Gastrocnemius medialis (tissue), 4 donors: ENCODE data around the gene ATP5PF. TPM values are rescaled to one million over a fixed set of nuclear protein-coding genes. Genes with fewer than 3 reads are reported as not detected.

ENCODE experiments used
- ATAC-seq, 2 donors: fragments of 150-250 bp; one replicate each; pipeline ENCODE4 v1.9.1; 2016
- DNase-seq, 2 donors: peaks; one replicate each; pipeline ENCODE4 v3.0.0-alpha.2; 2019
- H3K27ac ChIP-seq, 4 donors: fragments of 200-600 bp; sonication (generic); 1 replicate in 1 of 4; 2 replicates in 3 of 4; pipeline ENCODE4 v1.5.1; 2016 to 2018; ENCODE audit warnings: mild to moderate bottlenecking in 2 of 4, moderate library complexity in 1 of 4
- H3K27me3 ChIP-seq, 3 donors: fragments of 200-600 bp; sonication (generic) in 2 of 3; 1 replicate in 1 of 3; 2 replicates in 2 of 3; pipeline versions ENCODE4 v1.5.1 to v1.6.0; 2016 to 2019; ENCODE audit warnings: mild to moderate bottlenecking in 1 of 3, moderate library complexity in 1 of 3
- H3K36me3 ChIP-seq, 2 donors: fragments of 200-600 bp; sonication (generic) in 1 of 2; one replicate each; pipeline ENCODE4 v1.5.1; 2017 to 2018
- H3K4me1 ChIP-seq, 2 donors: fragments of 200-600 bp; sonication (generic) in 1 of 2; one replicate each; pipeline ENCODE4 v1.5.1; 2016 to 2017; ENCODE audit warnings: mild to moderate bottlenecking in 2 of 2
- H3K4me3 ChIP-seq, 4 donors: fragments of 200-600 bp; sonication (generic) in 3 of 4; 1 replicate in 1 of 4; 2 replicates in 3 of 4; pipeline ENCODE4 v1.5.1; 2016 to 2019; ENCODE audit warnings: mild to moderate bottlenecking in 2 of 4
- H3K9me3 ChIP-seq, 3 donors: fragments of 200-600 bp; sonication (generic) in 2 of 3; 1 replicate in 1 of 3; 2 replicates in 2 of 3; pipeline ENCODE4 v1.5.1; 2016 to 2019
- POLR2A ChIP-seq, 2 donors: fragments of 450-650 bp; IDR thresholded peaks; one replicate each; pipeline ENCODE4 v1.6.1; 2017; ENCODE audit warnings: antibody characterized with exemption in 2 of 2, mild to moderate bottlenecking in 2 of 2, moderate library complexity in 2 of 2
- in situ Hi-C, 4 donors: fragments of 200-750 bp; cut with MboI; loops; one replicate each; pipeline versions ENCODE4 v1.15.0 to v1.8.0; 2017; ENCODE audit warnings: low sequenced_read_pairs in 4 of 4
- intact Hi-C: fragments of 100-400 bp; cut with DNase I; formaldehyde crosslinking; loops from one replicate; pipeline ENCODE4 v1.15.1; 2023; ENCODE audit warnings: low total_unique reads
- total RNA-seq, 4 donors: library from RNA; depleted of rRNA; stranded (reverse); fragments of >200 nt; gene quantifications; one replicate each; pipeline versions ENCODE4 v1.1.0 to v1.2.3, GENCODE V29; 2016
- TF ChIP-seq, protein P1 (sequence below), 5 experiments: fragments of 450-650 bp in 3 of 5; fragments of 200-600 bp in 2 of 5; sonication (generic) in 2 of 5; IDR thresholded peaks in 4 of 5; conservative IDR thresholded peaks in 1 of 5; 1 replicate in 4 of 5; 2 replicates in 1 of 5; pipeline ENCODE4 v1.5.1; 2016 to 2019; ENCODE audit warnings: antibody characterized with exemption in 5 of 5, mild to moderate bottlenecking in 3 of 5, moderate library complexity in 3 of 5

Gene ATP5PF
- total RNA-seq, 4 donors from 2014 or later, result 155 to 306 (median 198) TPM

DNA sequence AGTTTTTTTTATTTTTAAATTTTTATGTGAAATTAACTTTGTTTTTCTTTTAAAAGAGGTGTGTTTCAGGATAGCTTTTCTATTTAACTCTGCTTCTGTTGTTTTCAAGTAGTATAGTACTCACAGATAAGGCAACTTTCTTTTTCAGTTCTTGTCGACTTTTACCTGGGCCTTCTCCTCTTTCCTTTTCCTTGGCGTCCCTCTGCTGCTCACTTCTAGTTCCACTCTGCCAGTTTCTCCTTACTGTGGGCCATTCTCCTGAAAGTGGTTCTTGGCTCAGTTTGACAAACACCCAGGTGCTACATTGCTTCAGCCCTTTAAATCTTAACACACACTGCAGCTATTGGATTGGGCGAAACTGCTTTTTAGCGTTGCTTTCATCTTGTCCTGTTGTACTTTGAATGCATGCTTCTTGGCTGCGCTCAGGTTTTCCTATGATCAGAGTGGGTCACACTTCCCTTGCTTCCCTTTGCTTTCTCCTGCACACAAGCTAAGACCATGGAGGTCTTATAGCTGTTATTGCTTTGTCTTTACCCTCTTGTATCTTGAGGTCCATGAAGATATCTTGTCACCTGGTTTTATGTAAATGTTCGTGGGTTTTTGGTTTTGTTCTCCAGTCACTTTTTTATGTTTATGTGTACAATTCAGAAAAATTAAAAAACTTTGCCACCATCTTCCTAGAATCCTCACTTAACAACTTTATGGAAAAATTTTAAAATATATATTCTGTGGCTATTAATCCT, 21.7 kb upstream of the ATP5PF start:
- Histone ChIP-seq H3K27ac (peak overlapping the region in 3 of 4 donors; percentile 8 to 53 (median 38)), H3K36me3 (peaks cover 7 to 48% of the 10 kb centered on the region in 2 donors), H3K27me3 (no peaks in the 10 kb centered on the region), H3K9me3 (no peaks in the 10 kb centered on the region), H3K4me1 (peaks cover 0 to 8% of the 10 kb centered on the region in 2 donors), H3K4me3 (no peak overlapping the region)
- intact Hi-C loops (no loop called here), in situ Hi-C loops (no loop called here)
- TF ChIP-seq POLR2A (IDR thresholded peaks at IDR 0.05), result no peak
- TF ChIP-seq, protein P1, sequence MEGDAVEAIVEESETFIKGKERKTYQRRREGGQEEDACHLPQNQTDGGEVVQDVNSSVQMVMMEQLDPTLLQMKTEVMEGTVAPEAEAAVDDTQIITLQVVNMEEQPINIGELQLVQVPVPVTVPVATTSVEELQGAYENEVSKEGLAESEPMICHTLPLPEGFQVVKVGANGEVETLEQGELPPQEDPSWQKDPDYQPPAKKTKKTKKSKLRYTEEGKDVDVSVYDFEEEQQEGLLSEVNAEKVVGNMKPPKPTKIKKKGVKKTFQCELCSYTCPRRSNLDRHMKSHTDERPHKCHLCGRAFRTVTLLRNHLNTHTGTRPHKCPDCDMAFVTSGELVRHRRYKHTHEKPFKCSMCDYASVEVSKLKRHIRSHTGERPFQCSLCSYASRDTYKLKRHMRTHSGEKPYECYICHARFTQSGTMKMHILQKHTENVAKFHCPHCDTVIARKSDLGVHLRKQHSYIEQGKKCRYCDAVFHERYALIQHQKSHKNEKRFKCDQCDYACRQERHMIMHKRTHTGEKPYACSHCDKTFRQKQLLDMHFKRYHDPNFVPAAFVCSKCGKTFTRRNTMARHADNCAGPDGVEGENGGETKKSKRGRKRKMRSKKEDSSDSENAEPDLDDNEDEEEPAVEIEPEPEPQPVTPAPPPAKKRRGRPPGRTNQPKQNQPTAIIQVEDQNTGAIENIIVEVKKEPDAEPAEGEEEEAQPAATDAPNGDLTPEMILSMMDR (IDR thresholded peaks at IDR 0.05 in 4 of 5, conservative IDR thresholded peaks at IDR 0.05 in 1 of 5), result no peak
- ATAC-seq (no peak), DNase-seq (no peak)

- Histone ChIP-seq H3K9me3 (no peaks in the 10 kb centered on the region), H3K4me3 (no peak overlapping the region), H3K4me1 (peaks cover 0 to 6% of the 10 kb centered on the region in 2 donors), H3K36me3 (peaks cover 2 to 46% of the 10 kb centered on the region in 2 donors), H3K27me3 (no peaks in the 10 kb centered on the region), H3K27ac (no peak overlapping the region)
- DNase-seq, result no peak
- in situ Hi-C loops (no loop called here), intact Hi-C loops (no loop called here)
- ATAC-seq, result no peak
- TF ChIP-seq, protein P1 (IDR thresholded peaks at IDR 0.05 in 4 of 5, conservative IDR thresholded peaks at IDR 0.05 in 1 of 5), result no peak
- no peak for TF ChIP-seq POLR2A (IDR thresholded peaks at IDR 0.05)
Measured at GRCh38 chr21:25752416-25752815, 17.7 kb upstream of the ATP5PF start.

GRCh38 chr21:25750085-25750484, 15.4 kb upstream of the ATP5PF start:
- H3K27me3 ChIP-seq, result no peaks in the 10 kb centered on the region
- DNase-seq (no peak), ATAC-seq (no peak)
- no peak overlapping the region for H3K4me3 ChIP-seq
- no peaks in the 10 kb centered on the region for H3K4me1 ChIP-seq
- in situ Hi-C loops (no loop called here), intact Hi-C loops (no loop called here)
- TF ChIP-seq, protein P1 (IDR thresholded peaks at IDR 0.05 in 4 of 5, conservative IDR thresholded peaks at IDR 0.05 in 1 of 5), result no peak
- TF ChIP-seq POLR2A (IDR thresholded peaks at IDR 0.05), result no peak
- H3K27ac ChIP-seq, result no peak overlapping the region
- no peaks in the 10 kb centered on the region for H3K9me3 ChIP-seq
- H3K36me3 ChIP-seq, result peaks cover 2 to 52% of the 10 kb centered on the region in 2 donors

DNA sequence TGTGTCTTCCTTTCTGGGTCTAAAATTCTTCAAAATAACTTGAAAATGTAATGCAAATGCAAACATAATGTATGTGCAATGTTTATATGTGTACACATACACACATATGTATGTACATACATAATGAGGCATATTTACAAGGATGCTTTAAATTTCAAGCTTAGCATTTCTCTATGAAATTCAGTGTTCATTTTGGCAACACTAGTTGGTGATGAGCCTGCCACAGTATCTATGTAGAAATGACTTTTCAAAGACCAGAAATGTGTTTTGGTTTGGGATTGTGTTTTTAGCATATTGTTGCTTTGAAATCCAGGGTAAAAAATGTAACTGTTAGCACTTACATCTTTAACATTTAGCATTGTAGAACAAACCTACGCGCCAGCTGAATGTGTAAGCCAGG, 10.2 kb upstream of the ATP5PF start:
- ATAC-seq, result no peak
- no peak for TF ChIP-seq POLR2A (IDR thresholded peaks at IDR 0.05)
- TF ChIP-seq, protein P1 (IDR thresholded peaks at IDR 0.05 in 4 of 5, conservative IDR thresholded peaks at IDR 0.05 in 1 of 5), result no peak
- H3K9me3 ChIP-seq, result no peaks in the 10 kb centered on the region
- H3K4me3 ChIP-seq, result no peak overlapping the region
- peaks cover 0 to 30% of the 10 kb centered on the region in 2 donors for H3K36me3 ChIP-seq
- no peaks in the 10 kb centered on the region for H3K4me1 ChIP-seq
- intact Hi-C loops (no loop called here), in situ Hi-C loops (no loop called here)
- H3K27ac ChIP-seq, result no peak overlapping the region
- no peak for DNase-seq
- H3K27me3 ChIP-seq, result no peaks in the 10 kb centered on the region
